Measurements from ENCODE around the gene CRHR2.
"Not testable (repeated sequence)": the region's sequence is repeated elsewhere in the genome, so short reads cannot be mapped to it uniquely, and the experiment has no call there.

Gene CRHR2

GRCh38 chr7:30652132-30652531 lies 30.1 kb downstream of the CRHR2 start:
- DNase-seq = no peak

- no peak for DNase-seq
These were observed 31.8 kb downstream of the CRHR2 start for GRCh38 chr7:30650421-30650808.

- no peak for DNase-seq
These were observed 32.4 kb downstream of the CRHR2 start for GRCh38 chr7:30649717-30650420.

- DNase-seq = no peak
These were observed 33.3 kb downstream of the CRHR2 start for GRCh38 chr7:30648744-30649540.

- no peak for DNase-seq
These were observed 34.5 kb downstream of the CRHR2 start for GRCh38 chr7:30647589-30648364.

GRCh38 chr7:30646154-30646553 lies 36.1 kb downstream of the CRHR2 start:
- no peak for DNase-seq

GRCh38 chr7:30645661-30646060 lies 36.6 kb downstream of the CRHR2 start:
- no peak for DNase-seq

- no peak for DNase-seq
These were observed 37.8 kb downstream of the CRHR2 start for GRCh38 chr7:30644286-30644955.

GRCh38 chr7:30642789-30643188 lies 39.5 kb downstream of the CRHR2 start:
- no peak for DNase-seq

- DNase-seq = not testable (repeated sequence)
These were observed 39.9 kb downstream of the CRHR2 start for GRCh38 chr7:30642322-30642721.

GRCh38 chr7:30635798-30636197 lies 46.5 kb downstream of the CRHR2 start:
- DNase-seq = no peak

GRCh38 chr7:30634634-30635201 lies 47.5 kb downstream of the CRHR2 start:
- no peak for DNase-seq

- DNase-seq = no peak
These were observed 48.0 kb downstream of the CRHR2 start for GRCh38 chr7:30634193-30634626.

- no peak for DNase-seq
These were observed 49.0 kb downstream of the CRHR2 start for GRCh38 chr7:30633223-30633622.

GRCh38 chr7:30630986-30631385 lies 51.3 kb downstream of the CRHR2 start:
- no peak for DNase-seq

GRCh38 chr7:30627026-30627425 lies 55.2 kb downstream of the CRHR2 start:
- no peak for DNase-seq

- no peak for DNase-seq
These were observed 57.0 kb downstream of the CRHR2 start for GRCh38 chr7:30625283-30625682.

- DNase-seq = no peak
These were observed 63.3 kb downstream of the CRHR2 start for GRCh38 chr7:30618961-30619360.

- no peak for DNase-seq
These were observed 64.1 kb downstream of the CRHR2 start for GRCh38 chr7:30618080-30618676.

GRCh38 chr7:30617359-30617758 lies 64.9 kb downstream of the CRHR2 start:
- no peak for DNase-seq

GRCh38 chr7:30616318-30616717 lies 65.9 kb downstream of the CRHR2 start:
- DNase-seq = no peak

Data from CD4-positive, alpha-beta T cell treated with Interleukin-1 beta for 1 hour (primary cell).